HG02571 (cell line): ENCODE results near the gene SCN5A.
"Not testable (repeated sequence)": the region's sequence is repeated elsewhere in the genome, so short reads cannot be mapped to it uniquely, and the experiment has no call there.

Source experiments
- ATAC-seq: cut with Tn5 transposase; IDR thresholded peaks from one replicate; pipeline ENCODE4 v1.9.1; 2021; ENCODE audit warnings: mild to moderate bottlenecking, moderate library complexity; ENCODE audit not compliant: unreplicated experiment

SCN5A gene

GRCh38 chr3:38580450-38581382 lies 68.8 kb downstream of the SCN5A start:
- ATAC-seq: no peak

GRCh38 chr3:38579551-38580449 lies 69.7 kb downstream of the SCN5A start:
- ATAC-seq: peak; percentile 51

- ATAC-seq: no peak
Observed at GRCh38 chr3:38579141-38579540, 70.3 kb downstream of the SCN5A start.

- ATAC-seq: no peak
Observed at GRCh38 chr3:38578551-38578950, 70.9 kb downstream of the SCN5A start.

- ATAC-seq: no peak
Observed at GRCh38 chr3:38578081-38578475, 71.4 kb downstream of the SCN5A start.

- ATAC-seq: no peak
Observed at GRCh38 chr3:38577371-38578080, 72.0 kb downstream of the SCN5A start.

GRCh38 chr3:38576526-38577370 lies 72.7 kb downstream of the SCN5A start:
- no peak for ATAC-seq

GRCh38 chr3:38576131-38576525 lies 73.4 kb downstream of the SCN5A start:
- no peak for ATAC-seq

- no peak for ATAC-seq
Observed at GRCh38 chr3:38575279-38575843, 74.1 kb downstream of the SCN5A start.

GRCh38 chr3:38574411-38575278 lies 74.8 kb downstream of the SCN5A start:
- ATAC-seq: no peak

- ATAC-seq: no peak
Observed at GRCh38 chr3:38573556-38573955, 75.9 kb downstream of the SCN5A start.

- no peak for ATAC-seq
Observed at GRCh38 chr3:38573111-38573510, 76.4 kb downstream of the SCN5A start.

- no peak for ATAC-seq
Observed at GRCh38 chr3:38567498-38567897, 82.0 kb downstream of the SCN5A start.

GRCh38 chr3:38566794-38567193 lies 82.7 kb downstream of the SCN5A start:
- not testable (repeated sequence) for ATAC-seq

GRCh38 chr3:38566215-38566528 lies 83.3 kb downstream of the SCN5A start:
- no peak for ATAC-seq

GRCh38 chr3:38565339-38566214 lies 83.9 kb downstream of the SCN5A start:
- ATAC-seq: no peak

- no peak for ATAC-seq
Observed at GRCh38 chr3:38564631-38565338, 84.7 kb downstream of the SCN5A start.
